Stimulated activated naive B cell treated with anti-CD40 and anti-IgM and Interleukin-4, amounts not matched to agents 10 μg/mL and 1 μg/mL and 100 μg/mL, for 72 hours (primary cell): Measurements from ENCODE around the gene EP300.

Experiments used
- ATAC-seq, 2 donors: fragments of 150-1000 bp; cut with Tn5 transposase; replicated peaks; 2 replicates each; pipeline ENCODE4 v1.10.0; 2021; ENCODE audit warnings: moderate library complexity in 1 of 2
- DNase-seq: peaks from one replicate; pipeline ENCODE4 v3.0.0; 2021
- H3K27ac Mint-ChIP-seq: one replicate; pipeline ENCODE4 v1.8.0; 2022; ENCODE audit warnings: mild to moderate bottlenecking, mixed read lengths
- H3K27me3 Mint-ChIP-seq, 2 donors: one replicate each; pipeline ENCODE4 v1.8.0; 2022; ENCODE audit warnings: mixed read lengths in 2 of 2
- H3K36me3 Mint-ChIP-seq, 2 donors: one replicate each; pipeline ENCODE4 v1.8.0; 2022; ENCODE audit warnings: mixed read lengths in 2 of 2, mild to moderate bottlenecking in 1 of 2
- H3K4me1 Mint-ChIP-seq, 2 donors: one replicate each; pipeline ENCODE4 v1.8.0; 2022; ENCODE audit warnings: mixed read lengths in 2 of 2, mild to moderate bottlenecking in 1 of 2
- H3K4me3 Mint-ChIP-seq, 2 donors: one replicate each; pipeline ENCODE4 v1.8.0; 2022; ENCODE audit warnings: mild to moderate bottlenecking in 2 of 2, mixed read lengths in 2 of 2, moderate library complexity in 1 of 2
- H3K9me3 Mint-ChIP-seq, 2 donors: one replicate each; pipeline ENCODE4 v1.8.0; 2022; ENCODE audit warnings: mixed read lengths in 2 of 2, mild to moderate bottlenecking in 1 of 2

EP300 gene

GRCh38 chr22:41070665-41071331 is 21.6 kb upstream of the EP300 start:
- no peak for ATAC-seq
- Mint-ChIP-seq H3K4me1 (peaks cover 19 to 31% of the 10 kb centered on the region in 2 donors), H3K9me3 (peaks cover 2 to 3% of the 10 kb centered on the region in 2 donors), H3K27me3 (no peaks in the 10 kb centered on the region), H3K27ac (peak overlapping the region; percentile 62), H3K36me3 (peaks cover 6 to 10% of the 10 kb centered on the region in 2 donors), H3K4me3 (no peak overlapping the region)
- DNase-seq = no peak

GRCh38 chr22:41074061-41074460 is 18.3 kb upstream of the EP300 start:
- peaks cover under 1 to 2% of the 10 kb centered on the region in 2 donors for H3K36me3 Mint-ChIP-seq
- no peak for DNase-seq
- no peak overlapping the region for H3K27ac Mint-ChIP-seq
- no peaks in the 10 kb centered on the region for H3K27me3 Mint-ChIP-seq
- H3K9me3 Mint-ChIP-seq = no peaks in the 10 kb centered on the region
- H3K4me1 Mint-ChIP-seq = peaks cover 13 to 30% of the 10 kb centered on the region in 2 donors
- H3K4me3 Mint-ChIP-seq = no peak overlapping the region
- ATAC-seq = no peak

- no peaks in the 10 kb centered on the region for H3K27me3 Mint-ChIP-seq
- no peak for ATAC-seq
- no peak overlapping the region for H3K27ac Mint-ChIP-seq
- no peak overlapping the region for H3K4me3 Mint-ChIP-seq
- H3K4me1 Mint-ChIP-seq = peaks cover 13 to 29% of the 10 kb centered on the region in 2 donors
- no peaks in the 10 kb centered on the region for H3K9me3 Mint-ChIP-seq
- no peak for DNase-seq
- peaks cover 0 to 2% of the 10 kb centered on the region in 2 donors for H3K36me3 Mint-ChIP-seq
Measured at GRCh38 chr22:41074466-41074865, 17.9 kb upstream of the EP300 start.

GRCh38 chr22:41074941-41075710 is 17.3 kb upstream of the EP300 start:
- H3K27ac Mint-ChIP-seq = no peak overlapping the region
- no peaks in the 10 kb centered on the region for H3K9me3 Mint-ChIP-seq
- H3K4me1 Mint-ChIP-seq = peaks cover 15 to 29% of the 10 kb centered on the region in 2 donors
- ATAC-seq (no peak), DNase-seq (no peak)
- H3K36me3 Mint-ChIP-seq = peaks cover 0 to 2% of the 10 kb centered on the region in 2 donors
- no peaks in the 10 kb centered on the region for H3K27me3 Mint-ChIP-seq
- H3K4me3 Mint-ChIP-seq = no peak overlapping the region

GRCh38 chr22:41075946-41076345 is 16.4 kb upstream of the EP300 start:
- no peak overlapping the region for H3K4me3 Mint-ChIP-seq
- no peak overlapping the region for H3K27ac Mint-ChIP-seq
- H3K9me3 Mint-ChIP-seq = no peaks in the 10 kb centered on the region
- no peak for ATAC-seq
- H3K4me1 Mint-ChIP-seq = peaks cover 18 to 28% of the 10 kb centered on the region in 2 donors
- DNase-seq = no peak
- H3K36me3 Mint-ChIP-seq = peaks cover 0 to 2% of the 10 kb centered on the region in 2 donors
- H3K27me3 Mint-ChIP-seq = no peaks in the 10 kb centered on the region

GRCh38 chr22:41076857-41077256 is 15.5 kb upstream of the EP300 start:
- H3K4me1 Mint-ChIP-seq = peaks cover 25 to 38% of the 10 kb centered on the region in 2 donors
- DNase-seq = no peak
- H3K27ac Mint-ChIP-seq = no peak overlapping the region
- peaks cover 0 to 2% of the 10 kb centered on the region in 2 donors for H3K36me3 Mint-ChIP-seq
- H3K9me3 Mint-ChIP-seq = no peaks in the 10 kb centered on the region
- H3K27me3 Mint-ChIP-seq = no peaks in the 10 kb centered on the region
- ATAC-seq = no peak
- no peak overlapping the region for H3K4me3 Mint-ChIP-seq

- H3K36me3 Mint-ChIP-seq = peaks cover 0 to 2% of the 10 kb centered on the region in 2 donors
- peak overlapping the region; percentile 31 for H3K27ac Mint-ChIP-seq
- no peaks in the 10 kb centered on the region for H3K9me3 Mint-ChIP-seq
- no peaks in the 10 kb centered on the region for H3K27me3 Mint-ChIP-seq
- H3K4me3 Mint-ChIP-seq = no peak overlapping the region
- DNase-seq (no peak), ATAC-seq (peak; percentile 89 to 92)
- peaks cover 21 to 33% of the 10 kb centered on the region in 2 donors for H3K4me1 Mint-ChIP-seq
Measured at GRCh38 chr22:41078931-41079330, 13.5 kb upstream of the EP300 start.

GRCh38 chr22:41085842-41086241 is 6.5 kb upstream of the EP300 start:
- H3K4me1 Mint-ChIP-seq = peaks cover 15 to 22% of the 10 kb centered on the region in 2 donors
- DNase-seq (no peak), ATAC-seq (no peak)
- no peaks in the 10 kb centered on the region for H3K9me3 Mint-ChIP-seq
- H3K36me3 Mint-ChIP-seq = peaks cover 0 to 4% of the 10 kb centered on the region in 2 donors
- no peaks in the 10 kb centered on the region for H3K27me3 Mint-ChIP-seq
- no peak overlapping the region for H3K4me3 Mint-ChIP-seq
- no peak overlapping the region for H3K27ac Mint-ChIP-seq

GRCh38 chr22:41091132-41092022 is 1.0 kb upstream of the EP300 start:
- peaks cover 17 to 30% of the 10 kb centered on the region in 2 donors for H3K36me3 Mint-ChIP-seq
- H3K4me3 Mint-ChIP-seq = peak overlapping the region; percentile 88 to 97
- peak; percentile 98 for DNase-seq
- H3K9me3 Mint-ChIP-seq = no peaks in the 10 kb centered on the region
- H3K27me3 Mint-ChIP-seq = no peaks in the 10 kb centered on the region
- peak overlapping the region; percentile 98 for H3K27ac Mint-ChIP-seq
- peaks cover 15 to 31% of the 10 kb centered on the region in 2 donors for H3K4me1 Mint-ChIP-seq
- ATAC-seq = peak; percentile 87 to 90

- Mint-ChIP-seq H3K36me3 (peaks cover 20 to 37% of the 10 kb centered on the region in 2 donors), H3K27ac (peak overlapping the region; percentile 92), H3K27me3 (no peaks in the 10 kb centered on the region), H3K4me1 (peaks cover 22 to 42% of the 10 kb centered on the region in 2 donors), H3K4me3 (peak overlapping the region; percentile 91 to 97), H3K9me3 (no peaks in the 10 kb centered on the region)
- DNase-seq = no peak
- ATAC-seq = no peak
Measured at GRCh38 chr22:41092847-41093411, 537 bp downstream of the EP300 start.

GRCh38 chr22:41094041-41094593 is 1.7 kb downstream of the EP300 start:
- peak overlapping the region; percentile 60 for H3K27ac Mint-ChIP-seq
- peaks cover 24 to 52% of the 10 kb centered on the region in 2 donors for H3K4me1 Mint-ChIP-seq
- H3K27me3 Mint-ChIP-seq = no peaks in the 10 kb centered on the region
- peaks cover 21 to 44% of the 10 kb centered on the region in 2 donors for H3K36me3 Mint-ChIP-seq
- H3K9me3 Mint-ChIP-seq = no peaks in the 10 kb centered on the region
- peak overlapping the region; percentile 91 to 97 for H3K4me3 Mint-ChIP-seq
- no peak for DNase-seq
- no peak for ATAC-seq

- Mint-ChIP-seq H3K4me3 (peak overlapping the region; percentile 19 to 41), H3K9me3 (no peaks in the 10 kb centered on the region), H3K36me3 (peaks cover 32 to 52% of the 10 kb centered on the region in 2 donors), H3K27ac (no peak overlapping the region), H3K4me1 (peaks cover 25 to 65% of the 10 kb centered on the region in 2 donors), H3K27me3 (no peaks in the 10 kb centered on the region)
- ATAC-seq (no peak), DNase-seq (no peak)
Measured at GRCh38 chr22:41096391-41096790, 4.0 kb downstream of the EP300 start.

- H3K4me1 Mint-ChIP-seq = peaks cover 25 to 70% of the 10 kb centered on the region in 2 donors
- no peak for ATAC-seq
- peak overlapping the region in 1 of 2 donors; percentile 41 for H3K4me3 Mint-ChIP-seq
Measured at GRCh38 chr22:41096841-41097240, 4.4 kb downstream of the EP300 start.

More at GRCh38 chr22:41096841-41097240, 4.4 kb downstream of the EP300 start:
- Mint-ChIP-seq H3K36me3 (peaks cover 31 to 48% of the 10 kb centered on the region in 2 donors), H3K27ac (no peak overlapping the region), H3K9me3 (no peaks in the 10 kb centered on the region), H3K27me3 (no peaks in the 10 kb centered on the region)
- DNase-seq = no peak
